Thyroid gland (tissue), 4 donors: ENCODE measurements around the gene C2CD4D. TPM values are rescaled to one million over a fixed set of nuclear protein-coding genes. Genes with fewer than 3 reads are reported as not detected.

Experiments
- DNase-seq, 2 donors: peaks; one replicate each; pipeline ENCODE4 v3.0.0-alpha.2; 2019
- H3K27ac ChIP-seq, 3 donors: fragments of 200-600 bp; sonication (generic); 1 replicate in 2 of 3; 2 replicates in 1 of 3; pipeline ENCODE4 v1.5.1; 2016 to 2019; ENCODE audit warnings: mild to moderate bottlenecking in 1 of 3, moderate library complexity in 1 of 3
- H3K27me3 ChIP-seq: fragments of 200-600 bp; sonication (generic); one replicate; pipeline ENCODE4 v1.5.1; 2019
- H3K36me3 ChIP-seq, 2 donors: fragments of 200-600 bp; sonication (generic); one replicate each; pipeline ENCODE4 v1.5.1; 2016 to 2019
- H3K4me1 ChIP-seq, 2 donors: fragments of 200-600 bp; sonication (generic); one replicate each; pipeline ENCODE4 v1.5.1; 2017 to 2019
- H3K4me3 ChIP-seq, 3 donors: fragments of 200-600 bp; sonication (generic); replicated peaks in 1 of 3; 1 replicate in 2 of 3; 2 replicates in 1 of 3; pipeline ENCODE4 v1.5.1; 2016; ENCODE audit warnings: mild to moderate bottlenecking in 1 of 3
- H3K9me3 ChIP-seq: fragments of 200-600 bp; sonication (generic); one replicate; pipeline ENCODE4 v1.5.1; 2017
- CTCF ChIP-seq, 6 experiments: fragments of 200-600 bp in 3 of 6; fragments of 450-650 bp in 3 of 6; sonication (generic) in 3 of 6; IDR thresholded peaks; one replicate each; pipeline ENCODE4 v1.5.1; 2016 to 2019; ENCODE audit warnings: antibody characterized with exemption in 6 of 6, mild to moderate bottlenecking in 2 of 6, inconsistent platforms in 1 of 6, moderate library complexity in 1 of 6
- POLR2A ChIP-seq, 2 donors: fragments of 450-650 bp; IDR thresholded peaks; one replicate each; pipeline ENCODE4 v1.6.1; 2017; ENCODE audit warnings: antibody characterized with exemption in 2 of 2, mild to moderate bottlenecking in 2 of 2, moderate library complexity in 1 of 2
- WGBS, 2 donors: methylation state at CpG; one replicate each; pipeline ENCODE4 v1.1.5; 2017; 5-methylcytosine and 5-hydroxymethylcytosine counted together
- intact Hi-C: fragments of 100-400 bp; cut with DNase I; formaldehyde crosslinking; loops from one replicate; pipeline ENCODE4 v1.15.1; 2023
- total RNA-seq, 4 donors: library from RNA; depleted of rRNA; stranded (reverse); fragments of >200 nt; gene quantifications; one replicate each; pipeline ENCODE4 v1.2.3, GENCODE V29; 2016

C2CD4D gene
- total RNA-seq, 4 donors from 2014 or later = 0.29 to 1.3 (median 0.33) TPM; not detected in 1

GRCh38 chr1:151814971-151815545 is 24.6 kb downstream of the C2CD4D start:
- 91 to 98% methylated on average over 5 to 6 of the region's 8 CpGs for WGBS, 2 donors
- TF ChIP-seq POLR2A (IDR thresholded peaks at IDR 0.05) (no peak), CTCF (IDR thresholded peaks at IDR 0.05) (no peak)
- intact Hi-C loops = no loop called here

GRCh38 chr1:151814426-151814825 is 25.2 kb downstream of the C2CD4D start:
- Histone ChIP-seq H3K36me3 (peaks cover 6 to 26% of the 10 kb centered on the region in 2 donors), H3K27me3 (no peaks in the 10 kb centered on the region), H3K27ac (no peak overlapping the region), H3K9me3 (no peaks in the 10 kb centered on the region), H3K4me1 (no peaks in the 10 kb centered on the region), H3K4me3 (no peak overlapping the region)
- no peak for DNase-seq
- WGBS, 2 donors = 91% methylated on average over 13 to 15 of the region's 15 CpGs
- intact Hi-C loops = no loop called here
- no peak for TF ChIP-seq CTCF (IDR thresholded peaks at IDR 0.05)
- TF ChIP-seq POLR2A (IDR thresholded peaks at IDR 0.05) = no peak

More at GRCh38 chr1:151814971-151815545, 24.6 kb downstream of the C2CD4D start:
- no peak for DNase-seq
- Histone ChIP-seq H3K27ac (no peak overlapping the region), H3K4me3 (no peak overlapping the region), H3K9me3 (no peaks in the 10 kb centered on the region), H3K4me1 (no peaks in the 10 kb centered on the region), H3K36me3 (peaks cover 6 to 26% of the 10 kb centered on the region in 2 donors), H3K27me3 (no peaks in the 10 kb centered on the region)

- intact Hi-C loops = no loop called here
- 77 to 86% methylated on average over 7 to 10 of the region's 12 CpGs for WGBS, 2 donors
- TF ChIP-seq CTCF (IDR thresholded peaks at IDR 0.05) = no peak
- no peak for TF ChIP-seq POLR2A (IDR thresholded peaks at IDR 0.05)
Measured at GRCh38 chr1:151813271-151813977, 26.2 kb downstream of the C2CD4D start.

GRCh38 chr1:151811181-151811580 is 28.4 kb downstream of the C2CD4D start:
- H3K4me1 ChIP-seq = no peaks in the 10 kb centered on the region
- peaks cover 6 to 22% of the 10 kb centered on the region in 2 donors for H3K36me3 ChIP-seq
- no peaks in the 10 kb centered on the region for H3K9me3 ChIP-seq
- intact Hi-C loops = no loop called here
- DNase-seq = no peak
- H3K27ac ChIP-seq = no peak overlapping the region
- TF ChIP-seq POLR2A (IDR thresholded peaks at IDR 0.05) (no peak), CTCF (IDR thresholded peaks at IDR 0.05) (no peak)
- 89 to 93% methylated on average over 9 of the region's 9 CpGs for WGBS, 2 donors
- H3K27me3 ChIP-seq = no peaks in the 10 kb centered on the region
- H3K4me3 ChIP-seq = no peak overlapping the region

More at GRCh38 chr1:151813271-151813977, 26.2 kb downstream of the C2CD4D start:
- H3K4me3 ChIP-seq = no peak overlapping the region
- no peak overlapping the region for H3K27ac ChIP-seq
- H3K36me3 ChIP-seq = peaks cover 6 to 26% of the 10 kb centered on the region in 2 donors
- H3K4me1 ChIP-seq = no peaks in the 10 kb centered on the region
- no peak for DNase-seq
- no peaks in the 10 kb centered on the region for H3K27me3 ChIP-seq
- H3K9me3 ChIP-seq = no peaks in the 10 kb centered on the region

- 98% methylated on average over 1 of the region's 1 CpG for WGBS, 2 donors
- intact Hi-C loops = no loop called here
Measured at GRCh38 chr1:151809985-151810556, 29.5 kb downstream of the C2CD4D start.

More at GRCh38 chr1:151809985-151810556, 29.5 kb downstream of the C2CD4D start:
- H3K4me3 ChIP-seq = no peak overlapping the region
- H3K27ac ChIP-seq = no peak overlapping the region
- H3K36me3 ChIP-seq = peaks cover 3 to 15% of the 10 kb centered on the region in 2 donors
- H3K9me3 ChIP-seq = no peaks in the 10 kb centered on the region
- H3K4me1 ChIP-seq = no peaks in the 10 kb centered on the region
- no peak for DNase-seq
- H3K27me3 ChIP-seq = no peaks in the 10 kb centered on the region
- no peak for TF ChIP-seq CTCF (IDR thresholded peaks at IDR 0.05)
- no peak for TF ChIP-seq POLR2A (IDR thresholded peaks at IDR 0.05)
